Medulla oblongata (tissue), 1 donor: Measurements from ENCODE around the gene TRPC4.
"Not testable (repeated sequence)": the region's sequence is repeated elsewhere in the genome, so short reads cannot be mapped to it uniquely, and the experiment has no call there.

Experiments used
- DNase-seq: peaks from one replicate; pipeline ENCODE4 v3.0.0-alpha.2; 2015; ENCODE audit errors: extremely low spot score

The TRPC4 gene

GRCh38 chr13:37602733-37603381 lies 266.7 kb downstream of the TRPC4 start:
- peak; percentile 48 for DNase-seq

DNA sequence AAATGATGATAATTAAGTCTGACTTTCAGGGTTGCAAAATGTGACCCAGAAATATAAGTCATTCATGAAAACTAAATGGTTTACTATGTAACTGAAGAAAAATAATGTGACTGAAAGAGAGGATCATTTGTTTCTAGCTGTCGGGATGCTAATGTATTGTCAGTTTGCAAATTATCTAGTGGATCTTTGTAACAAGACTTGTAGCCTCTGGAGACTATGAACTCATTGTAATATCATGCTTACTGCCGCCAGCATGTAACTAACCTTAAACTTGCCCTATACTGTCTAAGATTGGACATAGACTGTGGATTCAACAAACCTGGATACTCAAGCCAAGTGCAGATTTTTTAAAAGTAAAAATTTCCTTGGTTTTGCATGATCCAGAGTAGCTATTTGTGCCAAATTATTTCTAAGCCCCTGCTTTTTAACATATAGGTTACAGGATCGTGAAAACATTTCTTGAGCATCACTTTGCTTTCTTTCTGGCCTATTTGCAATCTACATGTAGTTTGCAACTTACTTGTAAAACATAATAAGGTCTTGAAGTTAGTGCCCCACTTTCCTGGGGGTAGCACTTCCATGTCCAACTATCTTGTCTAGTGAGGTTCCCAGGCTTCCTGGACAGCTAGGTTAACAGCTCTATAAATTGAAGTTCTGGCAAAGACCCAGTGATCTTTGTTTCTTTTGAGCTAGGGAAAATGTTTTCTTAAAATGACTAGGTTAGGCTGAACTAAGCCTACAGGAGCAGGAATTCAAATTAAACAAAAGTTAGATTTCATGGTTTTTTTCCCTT lies 267.7 kb downstream of the TRPC4 start:
- DNase-seq = no peak

- DNase-seq = no peak
Measured at GRCh38 chr13:37599519-37599918, 270.1 kb downstream of the TRPC4 start.

GRCh38 chr13:37598597-37598996 lies 271.0 kb downstream of the TRPC4 start, which contains the start of gene POSTN:
TSS of gene POSTN (minus strand) at chr13:37598768. CDS start at chr13:37598726, 42 bp downstream.
- DNase-seq = no peak

- DNase-seq = no peak
Measured at GRCh38 chr13:37597477-37598025, 272.0 kb downstream of the TRPC4 start.

GRCh38 chr13:37596805-37597204 lies 272.8 kb downstream of the TRPC4 start:
- DNase-seq = no peak

DNA sequence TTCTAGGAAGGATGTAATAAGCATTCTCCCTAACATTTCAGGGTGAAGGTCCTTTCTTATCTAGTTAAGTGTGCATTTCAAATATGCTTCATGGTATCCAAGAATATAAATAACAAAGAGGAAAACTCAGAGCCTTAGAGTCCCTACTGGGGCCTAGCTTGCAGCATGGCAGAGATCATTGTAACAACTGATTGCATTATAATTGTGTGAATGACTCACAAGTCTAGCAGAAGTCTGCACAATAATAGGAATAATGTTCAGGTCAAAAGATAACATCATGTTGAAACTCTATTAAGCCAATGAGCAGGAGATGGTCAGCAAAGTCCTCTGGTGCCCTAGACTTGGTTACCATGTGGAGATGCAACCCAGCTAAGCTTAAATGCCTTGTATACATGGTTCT lies 274.4 kb downstream of the TRPC4 start:
- DNase-seq = no peak

- DNase-seq = no peak
Measured at GRCh38 chr13:37594550-37594949, 275.0 kb downstream of the TRPC4 start.

DNA sequence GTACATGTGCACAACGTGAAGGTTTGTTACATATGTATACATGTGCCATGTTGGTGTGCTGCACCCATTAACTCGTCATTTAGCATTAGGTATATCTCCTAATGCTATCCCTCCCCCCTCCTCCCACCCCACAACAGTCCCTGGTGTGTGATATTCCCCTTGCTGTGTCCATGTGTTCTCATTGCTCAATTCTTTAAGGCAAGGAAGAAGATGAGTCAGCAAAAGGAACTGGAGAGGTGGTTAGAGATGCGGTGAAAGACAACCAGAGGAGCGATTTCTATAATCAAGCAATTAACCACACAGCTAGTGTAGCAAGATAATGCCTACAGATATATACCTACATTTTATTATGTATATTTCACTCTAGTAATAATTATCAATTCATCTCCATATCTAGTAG lies 280.2 kb downstream of the TRPC4 start:
- not testable (repeated sequence) for DNase-seq

- DNase-seq = no peak
Measured at GRCh38 chr13:37587236-37587635, 282.3 kb downstream of the TRPC4 start.
